GM12874 (cell line): ENCODE results near the gene ZFP36L2.

Experiments
- CTCF ChIP-seq: IDR thresholded peaks from 2 replicates; pipeline ENCODE4 v1.5.1; 2011; ENCODE audit warnings: low read depth, mild to moderate bottlenecking, control low read depth, low read length, moderate library complexity; ENCODE audit not compliant: insufficient read depth

ZFP36L2 gene

GRCh38 chr2:43269074-43269572 is 42.7 kb upstream of the ZFP36L2 start:
- TF ChIP-seq CTCF = no peak

GRCh38 chr2:43268066-43268953 is 41.9 kb upstream of the ZFP36L2 start:
- no peak for TF ChIP-seq CTCF

- TF ChIP-seq CTCF = no peak
Observed at GRCh38 chr2:43267381-43267780, 41.0 kb upstream of the ZFP36L2 start.

GRCh38 chr2:43266711-43267111 is 40.3 kb upstream of the ZFP36L2 start:
- no peak for TF ChIP-seq CTCF

- no peak for TF ChIP-seq CTCF
Observed at GRCh38 chr2:43265421-43265820, 39.0 kb upstream of the ZFP36L2 start.

GRCh38 chr2:43265001-43265400 is 38.6 kb upstream of the ZFP36L2 start:
- TF ChIP-seq CTCF = no peak

GRCh38 chr2:43262951-43263350 is 36.5 kb upstream of the ZFP36L2 start:
- TF ChIP-seq CTCF = no peak
